Mucosa of rectum (tissue), 2 donors: ENCODE data around the gene USP11.

ENCODE experiments used
- H3K27ac ChIP-seq, 2 donors: one replicate each; pipeline ENCODE4 v1.7.0; 2013; ENCODE audit warnings: inconsistent platforms in 2 of 2, low read depth in 2 of 2, low read length in 2 of 2
- H3K27me3 ChIP-seq, 2 donors: one replicate each; pipeline ENCODE4 v1.7.0; 2013; ENCODE audit warnings: low read length in 2 of 2; ENCODE audit not compliant: control insufficient read depth in 2 of 2, insufficient read depth in 2 of 2
- H3K36me3 ChIP-seq, 2 donors: one replicate each; pipeline ENCODE4 v1.7.0; 2013; ENCODE audit warnings: low read length in 2 of 2; ENCODE audit not compliant: control insufficient read depth in 2 of 2, insufficient read depth in 2 of 2
- H3K4me1 ChIP-seq, 2 donors: one replicate each; pipeline ENCODE4 v1.7.0; 2013; ENCODE audit warnings: low read length in 2 of 2, mild to moderate bottlenecking in 1 of 2; ENCODE audit not compliant: control insufficient read depth in 2 of 2, insufficient read depth in 2 of 2
- H3K4me3 ChIP-seq, 2 donors: one replicate each; pipeline ENCODE4 v1.7.0; 2013; ENCODE audit warnings: low read length in 2 of 2
- H3K9ac ChIP-seq, 2 donors: one replicate each; pipeline ENCODE4 v1.7.0; 2013; ENCODE audit warnings: low read length in 2 of 2, low read depth in 1 of 2, mild to moderate bottlenecking in 1 of 2
- H3K9me3 ChIP-seq, 2 donors: one replicate each; pipeline ENCODE4 v1.7.0; 2013; ENCODE audit warnings: low read length in 2 of 2; ENCODE audit not compliant: control insufficient read depth in 2 of 2
- donor health status: healthy.
- donor health status: Normal muscosa, but diverticular disease.

Gene USP11

DNA sequence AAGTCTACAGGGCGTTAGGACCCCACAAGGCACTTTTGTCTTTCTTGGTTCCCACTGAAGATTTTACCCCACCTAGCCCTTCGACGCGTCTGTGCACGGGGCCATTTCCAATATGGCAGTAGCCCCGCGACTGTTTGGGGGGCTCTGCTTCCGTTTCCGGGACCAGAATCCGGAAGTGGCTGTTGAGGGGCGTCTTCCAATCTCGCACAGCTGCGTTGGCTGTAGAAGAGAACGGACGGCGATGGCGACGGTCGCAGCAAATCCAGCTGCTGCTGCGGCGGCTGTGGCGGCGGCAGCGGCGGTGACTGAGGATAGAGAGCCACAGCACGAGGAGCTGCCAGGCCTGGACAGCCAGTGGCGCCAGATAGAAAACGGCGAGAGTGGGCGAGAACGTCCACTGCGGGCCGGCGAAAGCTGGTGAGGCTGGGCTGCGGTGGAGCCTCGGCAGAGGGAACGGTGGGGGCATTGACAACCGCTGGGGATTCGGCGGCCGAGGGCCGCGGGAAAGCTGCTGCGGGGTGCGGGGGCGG lies at the start of gene USP11:
Gene USP11, plus strand, starts transcription at position 207 of the 530 bp plus-strand sequence. Its CDS starts 35 bp downstream, at position 242.
- Histone ChIP-seq H3K9me3 (no peaks in the 10 kb centered on the region), H3K4me1 (peaks cover 0 to 4% of the 10 kb centered on the region in 2 donors), H3K36me3 (peaks cover 9% of the 10 kb centered on the region in 2 donors), H3K4me3 (peak within 1 kb of the TSS; percentile 75 to 78), H3K27ac (peak within 1 kb of the TSS; percentile 96 to 98), H3K9ac (peak within 1 kb of the TSS; percentile 83 to 91), H3K27me3 (peaks cover 2 to 5% of the 10 kb centered on the region in 2 donors)

DNA sequence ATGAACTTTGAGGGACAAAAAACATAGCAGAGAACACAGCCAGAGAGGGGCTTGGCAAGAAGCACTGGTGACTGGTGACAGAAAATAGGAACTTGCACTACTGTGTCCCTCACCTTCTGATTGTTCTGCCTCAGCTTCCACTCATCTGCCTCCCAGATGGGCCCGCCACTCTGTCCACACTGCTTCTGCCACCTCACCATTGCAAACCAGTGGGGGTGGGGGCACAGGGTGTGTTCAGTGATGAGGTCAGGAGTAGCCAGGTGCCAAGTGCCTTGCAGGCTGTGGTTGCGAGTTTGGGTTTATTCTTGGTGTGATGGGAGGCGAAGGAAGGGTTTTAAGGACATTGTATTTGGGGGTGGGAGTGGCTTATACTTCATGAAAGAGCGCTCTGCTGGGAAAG lies 48.3 kb upstream of the USP11 start:
- H3K9ac ChIP-seq: no peak overlapping the region
- no peak overlapping the region for H3K4me3 ChIP-seq
- peaks cover 28 to 36% of the 10 kb centered on the region in 2 donors for H3K36me3 ChIP-seq
- H3K27ac ChIP-seq: no peak overlapping the region
- no peaks in the 10 kb centered on the region for H3K9me3 ChIP-seq
- no peaks in the 10 kb centered on the region for H3K4me1 ChIP-seq
- H3K27me3 ChIP-seq: peaks cover 8 to 14% of the 10 kb centered on the region in 2 donors

DNA sequence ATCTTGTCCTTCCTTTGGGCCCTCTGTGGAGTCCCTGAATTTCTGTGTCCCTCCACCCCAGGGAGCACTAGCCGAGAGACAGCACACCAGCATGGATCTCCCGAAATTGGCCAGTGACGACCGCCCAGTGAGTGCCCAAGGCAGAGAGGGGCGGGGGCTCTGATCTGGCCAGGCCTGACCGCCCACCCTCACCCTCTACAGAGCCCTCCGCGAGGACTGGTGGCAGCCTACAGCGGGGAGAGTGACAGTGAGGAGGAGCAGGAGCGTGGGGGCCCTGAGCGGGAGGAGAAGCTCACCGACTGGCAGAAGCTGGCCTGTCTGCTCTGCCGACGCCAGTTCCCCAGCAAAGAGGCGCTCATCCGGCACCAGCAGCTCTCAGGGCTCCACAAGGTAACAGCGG lies 47.6 kb upstream of the USP11 start:
- Histone ChIP-seq H3K9me3 (no peaks in the 10 kb centered on the region), H3K36me3 (peaks cover 26 to 33% of the 10 kb centered on the region in 2 donors), H3K9ac (no peak overlapping the region), H3K4me1 (no peaks in the 10 kb centered on the region), H3K4me3 (no peak overlapping the region), H3K27ac (no peak overlapping the region), H3K27me3 (peaks cover 8 to 11% of the 10 kb centered on the region in 2 donors)

DNA sequence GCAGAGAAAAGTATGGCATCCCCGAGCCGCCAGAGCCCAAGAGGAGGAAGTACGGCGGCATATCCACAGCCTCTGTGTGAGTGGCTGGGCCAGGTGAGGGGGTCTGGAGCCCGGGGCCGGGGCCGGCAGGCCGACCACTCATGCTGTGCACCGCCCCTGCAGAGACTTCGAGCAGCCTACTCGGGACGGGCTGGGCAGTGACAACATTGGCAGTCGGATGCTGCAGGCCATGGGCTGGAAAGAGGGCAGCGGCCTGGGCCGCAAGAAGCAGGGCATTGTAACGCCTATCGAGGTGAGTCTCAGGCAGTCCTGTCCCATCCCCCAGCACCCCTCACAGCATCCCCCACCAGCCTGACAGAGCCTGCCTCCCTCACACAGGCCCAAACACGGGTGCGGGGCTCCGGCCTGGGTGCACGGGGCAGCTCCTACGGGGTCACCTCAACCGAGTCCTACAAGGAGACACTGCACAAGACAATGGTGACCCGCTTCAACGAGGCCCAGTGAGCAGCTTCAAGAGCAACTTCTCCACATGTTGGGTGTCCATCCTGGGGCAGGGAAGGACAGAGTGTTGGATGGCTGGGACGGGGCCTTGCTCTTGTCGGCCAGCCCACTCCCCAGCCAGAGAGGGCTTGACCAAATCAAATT lies 46.6 kb upstream of the USP11 start:
- H3K27me3 ChIP-seq: peaks cover 8 to 9% of the 10 kb centered on the region in 2 donors
- no peaks in the 10 kb centered on the region for H3K9me3 ChIP-seq
- no peak overlapping the region for H3K27ac ChIP-seq
- H3K4me3 ChIP-seq: no peak overlapping the region
- H3K36me3 ChIP-seq: peaks cover 24 to 33% of the 10 kb centered on the region in 2 donors
- H3K4me1 ChIP-seq: no peaks in the 10 kb centered on the region
- H3K9ac ChIP-seq: no peak overlapping the region

DNA sequence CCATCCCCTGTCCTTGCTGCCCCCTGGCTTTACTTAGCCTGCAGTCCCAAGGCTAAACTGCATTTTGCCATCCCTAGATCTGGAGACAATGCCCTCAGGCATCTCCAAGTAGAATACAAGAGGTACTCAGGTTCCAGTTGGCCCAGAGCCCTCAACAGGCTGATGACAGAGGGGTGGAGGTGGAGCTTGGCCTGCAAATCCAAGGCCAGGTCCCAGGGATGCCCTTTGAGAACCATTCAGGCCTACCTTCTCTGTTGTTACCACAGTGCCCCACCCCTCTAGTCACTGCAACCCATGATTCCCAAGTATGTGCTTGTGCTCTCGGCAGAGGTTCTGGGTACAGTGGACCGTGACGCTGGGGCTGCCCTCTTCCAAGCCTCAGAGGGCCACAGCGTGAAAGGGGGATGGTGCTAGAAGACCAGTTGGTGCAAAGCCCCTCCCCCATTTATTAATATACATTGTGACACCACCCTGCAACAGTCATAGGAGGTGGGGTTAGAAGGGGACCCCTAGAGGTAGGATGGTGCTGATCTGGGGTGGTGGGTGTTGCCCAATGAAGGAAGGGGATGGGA lies 45.6 kb upstream of the USP11 start:
- H3K27ac ChIP-seq: no peak overlapping the region
- peaks cover 7 to 9% of the 10 kb centered on the region in 2 donors for H3K27me3 ChIP-seq
- H3K4me1 ChIP-seq: no peaks in the 10 kb centered on the region
- no peaks in the 10 kb centered on the region for H3K9me3 ChIP-seq
- H3K4me3 ChIP-seq: no peak overlapping the region
- H3K9ac ChIP-seq: no peak overlapping the region
- H3K36me3 ChIP-seq: peaks cover 15 to 24% of the 10 kb centered on the region in 2 donors

DNA sequence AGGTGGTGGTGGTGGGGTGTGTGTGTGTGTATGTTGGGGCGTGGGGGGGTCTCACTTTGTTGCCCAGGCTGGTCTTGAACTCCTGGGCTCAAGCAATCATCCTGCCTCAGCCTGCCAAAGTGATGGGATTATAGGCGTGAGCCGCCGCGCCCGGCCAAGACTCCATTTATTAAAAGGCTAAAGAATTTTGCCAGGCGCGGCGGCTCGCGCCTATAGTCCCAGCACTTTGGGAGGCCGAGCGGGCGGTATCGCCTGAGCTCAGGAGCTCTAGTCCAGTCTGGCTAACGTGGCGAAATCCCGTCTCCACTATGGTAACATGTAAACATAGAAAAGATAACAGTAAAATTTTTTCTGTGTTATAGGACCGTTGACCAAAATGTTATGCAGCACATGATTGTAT lies 42.9 kb upstream of the USP11 start:
- peaks cover 8 to 12% of the 10 kb centered on the region in 2 donors for H3K36me3 ChIP-seq
- H3K9me3 ChIP-seq: no peaks in the 10 kb centered on the region
- no peak overlapping the region for H3K4me3 ChIP-seq
- H3K9ac ChIP-seq: no peak overlapping the region
- H3K4me1 ChIP-seq: peaks cover 12 to 13% of the 10 kb centered on the region in 2 donors
- no peak overlapping the region for H3K27ac ChIP-seq
- peaks cover 3 to 9% of the 10 kb centered on the region in 2 donors for H3K27me3 ChIP-seq

DNA sequence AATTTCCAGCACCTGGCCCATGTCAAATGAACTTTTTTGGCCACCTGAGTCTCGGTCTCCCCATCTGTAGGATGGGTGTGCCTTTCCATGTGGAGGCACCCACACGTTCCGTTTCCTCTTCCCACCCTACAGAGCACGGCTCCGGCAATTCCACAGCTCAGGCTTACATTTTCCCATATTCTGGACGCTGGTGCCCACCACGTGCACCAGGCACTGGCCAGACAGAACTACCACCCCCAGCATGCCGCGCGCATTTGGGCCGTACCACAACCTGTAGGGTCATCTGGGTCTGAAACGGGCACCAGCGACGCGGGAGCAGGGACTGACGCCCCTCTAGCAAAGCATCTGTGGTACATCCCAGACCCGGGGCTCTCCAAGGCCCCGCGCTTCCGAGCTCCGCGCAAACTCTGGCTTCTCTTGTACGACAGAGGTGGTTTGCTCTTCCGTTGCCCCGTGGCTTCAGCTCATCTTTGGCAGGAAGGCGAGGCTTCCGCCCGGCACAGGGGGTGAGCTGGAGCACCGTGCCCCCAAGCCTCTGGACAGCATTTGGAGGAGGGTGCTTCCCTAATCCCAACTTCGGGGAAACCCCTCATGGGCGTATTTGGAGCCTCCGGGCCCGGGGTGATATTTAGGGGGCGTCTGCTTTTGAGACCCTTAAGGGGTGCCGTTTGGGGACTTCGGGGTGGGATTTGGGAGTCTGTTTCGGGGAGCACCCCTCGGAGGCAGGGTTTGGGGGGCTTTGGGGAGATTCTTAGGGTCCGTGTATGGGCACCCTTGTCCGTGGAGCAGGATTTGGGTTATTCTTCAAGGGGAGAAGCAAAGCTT lies 42.2 kb upstream of the USP11 start:
- Histone ChIP-seq H3K27me3 (peaks cover 3 to 9% of the 10 kb centered on the region in 2 donors), H3K4me3 (peak overlapping the region; percentile 54 to 75), H3K4me1 (peaks cover 13 to 15% of the 10 kb centered on the region in 2 donors), H3K9me3 (no peaks in the 10 kb centered on the region), H3K9ac (peak overlapping the region; percentile 63), H3K27ac (peak overlapping the region; percentile 7 to 65), H3K36me3 (peaks cover 6 to 11% of the 10 kb centered on the region in 2 donors)

DNA sequence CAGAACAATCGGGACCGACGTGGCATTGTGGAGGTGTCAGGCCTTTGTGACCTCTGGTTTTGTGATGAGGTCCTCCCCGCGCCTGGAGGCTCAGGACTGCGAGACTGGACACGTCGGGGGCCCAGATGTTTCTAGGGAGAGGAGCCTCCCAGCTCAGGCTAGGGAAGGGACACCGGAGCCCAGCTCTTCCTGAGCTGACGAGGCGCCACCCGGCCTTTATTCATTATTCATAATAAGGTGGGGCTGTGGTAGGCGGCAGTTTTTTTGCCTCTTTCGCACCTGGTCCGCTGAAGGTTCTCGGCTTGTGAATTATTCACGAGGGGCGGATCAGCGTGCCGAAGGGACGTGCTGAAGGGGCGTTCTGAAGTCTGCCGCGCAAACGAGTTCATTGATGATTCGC lies 41.5 kb upstream of the USP11 start:
- peak overlapping the region in 1 of 2 donors; percentile 65 for H3K27ac ChIP-seq
- peak overlapping the region; percentile 54 to 75 for H3K4me3 ChIP-seq
- peak overlapping the region; percentile 63 for H3K9ac ChIP-seq
- H3K36me3 ChIP-seq: peaks cover 6 to 7% of the 10 kb centered on the region in 2 donors
- peaks cover 20% of the 10 kb centered on the region in 2 donors for H3K4me1 ChIP-seq
- H3K27me3 ChIP-seq: peaks cover 3 to 6% of the 10 kb centered on the region in 2 donors
- H3K9me3 ChIP-seq: no peaks in the 10 kb centered on the region

DNA sequence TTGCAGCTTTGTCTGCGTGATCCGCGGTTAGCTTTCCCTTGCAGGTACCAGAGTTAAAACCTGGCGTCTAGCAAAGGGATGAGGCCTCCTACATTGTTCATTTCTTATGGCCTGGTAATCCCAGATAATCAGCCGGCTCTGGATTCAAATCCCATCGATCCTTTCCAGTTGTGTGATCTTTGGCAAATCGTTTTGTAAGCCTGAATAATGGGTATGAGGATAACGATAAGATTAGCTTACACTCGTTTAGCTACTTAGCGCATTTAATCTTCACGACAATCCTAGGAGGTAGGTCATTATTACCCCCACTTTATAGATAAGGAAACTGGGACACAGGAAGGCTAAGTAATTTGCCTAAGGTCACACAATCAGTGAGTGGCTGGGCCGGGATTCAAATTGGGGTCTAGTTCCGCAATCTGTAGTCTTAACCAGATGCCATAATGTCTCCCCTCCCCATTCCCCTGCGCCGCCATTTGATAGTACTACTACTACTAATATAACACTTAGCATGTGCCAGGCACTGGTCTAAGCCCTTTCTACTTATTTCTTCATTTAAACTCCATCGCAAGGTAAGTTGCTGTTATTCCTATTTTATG lies 40.9 kb upstream of the USP11 start:
- Histone ChIP-seq H3K4me1 (peaks cover 24% of the 10 kb centered on the region in 2 donors), H3K27me3 (peaks cover 3 to 6% of the 10 kb centered on the region in 2 donors), H3K9ac (peak overlapping the region in 1 of 2 donors; percentile 63), H3K27ac (no peak overlapping the region), H3K4me3 (peak overlapping the region; percentile 54 to 75), H3K36me3 (peaks cover 4 to 7% of the 10 kb centered on the region in 2 donors), H3K9me3 (no peaks in the 10 kb centered on the region)
